OCI-LY1 (cell line): ENCODE results near the gene FYN.

ENCODE experiments used
- H2AFZ ChIP-seq: fragments of 200-600 bp; sonication (generic), shearing (Covaris generic); 2 replicates; pipeline ENCODE4 v1.6.0; 2014; ENCODE audit warnings: antibody characterized with exemption, mild to moderate bottlenecking, low read length
- H3F3A ChIP-seq: fragments of 200-600 bp; sonication (generic), shearing (Covaris generic); 2 replicates; pipeline ENCODE4 v1.6.0; 2014; ENCODE audit warnings: mild to moderate bottlenecking, antibody characterized with exemption, low read length, moderate library complexity; ENCODE audit not compliant: insufficient read depth
- H3K27ac ChIP-seq: fragments of 200-600 bp; sonication (generic); 2 replicates; pipeline ENCODE4 v1.5.1; 2014; ENCODE audit warnings: low read length, mixed run types, mild to moderate bottlenecking, low read depth; ENCODE audit not compliant: poor library complexity, severe bottlenecking
- H3K27me3 ChIP-seq: fragments of 200-600 bp; sonication (generic); 2 replicates; pipeline ENCODE4 v1.6.0; 2014; ENCODE audit warnings: antibody characterized with exemption, mild to moderate bottlenecking, low read length, moderate library complexity; ENCODE audit not compliant: insufficient read depth
- H3K36me3 ChIP-seq: fragments of 200-600 bp; sonication (generic); 2 replicates; pipeline ENCODE4 v1.6.1; 2014; ENCODE audit warnings: mild to moderate bottlenecking, antibody characterized with exemption, low read length, moderate library complexity, mixed read lengths; ENCODE audit not compliant: insufficient read depth
- H3K4me1 ChIP-seq: fragments of 200-600 bp; sonication (generic); 2 replicates; pipeline ENCODE4 v1.5.1; 2014; ENCODE audit warnings: mild to moderate bottlenecking, low read length, moderate library complexity; ENCODE audit not compliant: insufficient read depth, severe bottlenecking
- H3K4me2 ChIP-seq: fragments of 200-600 bp; sonication (generic), shearing (Covaris generic); 2 replicates; pipeline ENCODE4 v1.6.1; 2014; ENCODE audit warnings: low read length
- H3K4me3 ChIP-seq: fragments of 200-600 bp; sonication (generic); 2 replicates; pipeline ENCODE4 v1.5.1; 2014; ENCODE audit warnings: low read length, low read depth, mild to moderate bottlenecking, mixed read lengths; ENCODE audit not compliant: poor library complexity, severe bottlenecking
- H3K79me2 ChIP-seq: fragments of 200-600 bp; shearing (Covaris generic); 2 replicates; pipeline ENCODE4 v1.6.1; 2016; ENCODE audit warnings: mixed run types, low read length, mixed read lengths; ENCODE audit not compliant: insufficient read depth
- H3K9ac ChIP-seq: fragments of 200-600 bp; sonication (generic), shearing (Covaris generic); 2 replicates; pipeline ENCODE4 v1.6.1; 2014; ENCODE audit warnings: mild to moderate bottlenecking, low read length, mixed read lengths
- H3K9me2 ChIP-seq: fragments of 200-600 bp; sonication (generic), shearing (Covaris generic); 2 replicates; pipeline ENCODE4 v1.6.1; 2014; ENCODE audit warnings: low read depth, mild to moderate bottlenecking, low read length, mixed read lengths
- H3K9me3 ChIP-seq: fragments of 200-600 bp; shearing (Covaris generic); 2 replicates; pipeline ENCODE4 v1.6.1; 2014; ENCODE audit warnings: low read length, mixed read lengths
- H4K20me1 ChIP-seq: fragments of 200-600 bp; sonication (generic), shearing (Covaris generic); 2 replicates; pipeline ENCODE4 v1.6.0; 2016; ENCODE audit warnings: mild to moderate bottlenecking, low read length; ENCODE audit not compliant: insufficient read depth
- EZH2 ChIP-seq: fragments of 200-600 bp; sonication (generic), shearing (Covaris generic); IDR thresholded peaks from 2 replicates; pipeline ENCODE4 v1.8.0; 2017; ENCODE audit warnings: borderline replicate concordance, mixed run types, mild to moderate bottlenecking, antibody characterized with exemption, low read length, moderate library complexity, mixed read lengths
- TF ChIP-seq, protein P1 (sequence below): fragments of 200-600 bp; sonication (generic), shearing (Covaris generic); IDR thresholded peaks from 2 replicates; pipeline ENCODE4 v1.5.1; 2017; ENCODE audit warnings: mild to moderate bottlenecking, antibody characterized with exemption, low read length, moderate library complexity, mixed read lengths

The FYN gene

DNA sequence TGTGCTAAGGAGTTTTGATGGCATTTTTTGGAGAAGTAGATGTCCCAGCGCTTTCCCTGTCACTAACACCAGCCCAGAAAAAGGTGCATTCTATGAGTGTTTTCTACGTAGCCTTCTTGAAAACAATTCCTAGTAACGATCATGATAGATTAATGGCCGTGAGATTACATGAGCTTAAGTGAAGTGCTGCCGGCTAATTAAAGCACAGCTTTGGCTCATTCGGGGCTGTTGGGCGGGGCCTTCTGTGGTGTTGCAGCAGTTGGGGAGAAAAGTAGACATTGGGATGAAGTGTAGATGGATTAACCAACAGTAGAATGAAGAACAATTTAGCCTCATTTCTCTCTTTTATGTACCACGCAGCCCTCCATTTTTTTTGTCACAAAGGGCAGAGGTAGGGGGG, 246.8 kb downstream of the FYN start:
- H3K9ac ChIP-seq = no peak overlapping the region
- H2AFZ ChIP-seq = no peak overlapping the region
- no peaks in the 10 kb centered on the region; the same call in 1 of the 2 replicates for H3K36me3 ChIP-seq
- no peaks in the 10 kb centered on the region for H3K9me3 ChIP-seq
- H3K4me1 ChIP-seq = no peaks in the 10 kb centered on the region
- H3K4me3 ChIP-seq = no peak overlapping the region
- no peaks in the 10 kb centered on the region for H3F3A ChIP-seq
- H3K9me2 ChIP-seq = no peaks in the 10 kb centered on the region
- TF ChIP-seq, protein P1, sequence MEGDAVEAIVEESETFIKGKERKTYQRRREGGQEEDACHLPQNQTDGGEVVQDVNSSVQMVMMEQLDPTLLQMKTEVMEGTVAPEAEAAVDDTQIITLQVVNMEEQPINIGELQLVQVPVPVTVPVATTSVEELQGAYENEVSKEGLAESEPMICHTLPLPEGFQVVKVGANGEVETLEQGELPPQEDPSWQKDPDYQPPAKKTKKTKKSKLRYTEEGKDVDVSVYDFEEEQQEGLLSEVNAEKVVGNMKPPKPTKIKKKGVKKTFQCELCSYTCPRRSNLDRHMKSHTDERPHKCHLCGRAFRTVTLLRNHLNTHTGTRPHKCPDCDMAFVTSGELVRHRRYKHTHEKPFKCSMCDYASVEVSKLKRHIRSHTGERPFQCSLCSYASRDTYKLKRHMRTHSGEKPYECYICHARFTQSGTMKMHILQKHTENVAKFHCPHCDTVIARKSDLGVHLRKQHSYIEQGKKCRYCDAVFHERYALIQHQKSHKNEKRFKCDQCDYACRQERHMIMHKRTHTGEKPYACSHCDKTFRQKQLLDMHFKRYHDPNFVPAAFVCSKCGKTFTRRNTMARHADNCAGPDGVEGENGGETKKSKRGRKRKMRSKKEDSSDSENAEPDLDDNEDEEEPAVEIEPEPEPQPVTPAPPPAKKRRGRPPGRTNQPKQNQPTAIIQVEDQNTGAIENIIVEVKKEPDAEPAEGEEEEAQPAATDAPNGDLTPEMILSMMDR = no peak
- no peak for TF ChIP-seq EZH2
- H3K4me2 ChIP-seq = no peak overlapping the region
- no peaks in the 10 kb centered on the region for H3K79me2 ChIP-seq
- 0 out of 2 replicates have a peak, but pooled peaks cover 8% of the 10 kb centered on the region for H3K27me3 ChIP-seq
- no peak overlapping the region for H3K27ac ChIP-seq
- no peaks in the 10 kb centered on the region for H4K20me1 ChIP-seq

DNA sequence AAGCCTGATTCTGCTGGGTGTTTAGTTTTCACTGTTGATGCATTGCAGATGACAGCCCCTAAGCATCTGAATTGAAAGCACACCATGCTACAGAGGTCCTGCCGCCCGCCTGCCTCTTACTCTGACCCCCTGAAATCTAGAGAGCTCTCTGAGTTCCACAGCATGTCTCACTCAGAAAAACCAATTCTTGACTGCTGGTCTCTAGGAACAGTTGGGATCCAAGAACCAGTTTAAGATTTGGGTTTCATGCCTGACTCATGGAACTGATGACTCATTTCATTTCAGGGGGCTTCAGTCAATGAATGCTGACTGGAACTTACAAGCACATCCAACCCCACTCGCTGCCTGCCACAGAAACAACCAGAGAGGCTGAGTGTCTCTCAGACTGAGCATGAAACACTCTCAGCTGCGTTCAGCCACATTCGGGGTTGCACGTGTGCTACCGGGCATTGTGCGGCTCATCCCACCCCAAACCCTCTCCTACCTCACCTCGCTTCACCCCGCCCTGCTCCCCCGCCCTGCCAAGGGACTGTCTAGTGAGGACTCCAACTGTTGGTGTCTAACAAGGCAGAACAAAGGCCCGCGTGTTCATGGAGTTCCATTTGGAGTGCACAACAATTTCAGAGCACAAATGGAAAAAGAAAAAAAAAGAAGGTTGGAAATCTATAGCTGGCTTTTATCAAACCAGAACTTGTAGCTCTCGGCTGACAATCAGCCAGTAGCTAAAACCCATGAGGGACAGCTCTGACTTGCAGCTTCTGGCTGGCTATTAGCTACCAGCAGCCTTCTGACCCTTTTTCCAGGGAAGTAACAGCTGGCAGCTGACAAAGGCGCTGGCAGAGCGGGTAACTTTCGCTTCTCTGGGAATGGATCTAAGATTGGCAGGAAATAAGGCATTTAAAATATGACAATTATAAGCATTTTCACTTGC, 247.5 kb downstream of the FYN start:
- no peak overlapping the region for H2AFZ ChIP-seq

DNA sequence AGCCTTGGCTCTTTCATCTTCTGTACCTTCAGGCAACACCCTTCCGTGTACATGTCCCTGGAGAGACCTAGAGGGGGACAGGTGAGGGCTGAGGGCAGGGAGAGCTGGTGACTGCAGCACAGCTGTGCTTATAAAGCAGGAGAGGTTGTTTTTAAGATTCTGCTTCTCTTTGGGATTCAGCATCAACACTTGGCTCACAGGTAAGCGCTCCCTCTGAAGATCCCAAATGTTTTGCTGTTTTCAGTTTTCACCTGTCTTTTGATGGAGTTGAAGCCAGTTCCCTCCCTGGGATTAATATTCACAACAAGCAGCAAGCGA, 248.2 kb downstream of the FYN start:
- Histone ChIP-seq H3K4me1 (no peaks in the 10 kb centered on the region), H4K20me1 (no peaks in the 10 kb centered on the region), H3K4me3 (no peak overlapping the region), H3K27me3 (0 out of 2 replicates have a peak, but pooled peaks cover 8% of the 10 kb centered on the region), H3K79me2 (no peaks in the 10 kb centered on the region), H3K9me2 (no peaks in the 10 kb centered on the region), H3K9ac (no peak overlapping the region), H3F3A (no peaks in the 10 kb centered on the region), H3K36me3 (no peaks in the 10 kb centered on the region; the same call in 1 of the 2 replicates), H2AFZ (no peak overlapping the region), H3K9me3 (no peaks in the 10 kb centered on the region), H3K27ac (no peak overlapping the region), H3K4me2 (no peak overlapping the region)
- TF ChIP-seq EZH2 = no peak
- TF ChIP-seq, protein P1 = no peak

More for the DNA sequence above, 247.5 kb downstream of the FYN start:
- Histone ChIP-seq H3K27me3 (0 out of 2 replicates have a peak, but pooled peaks cover 8% of the 10 kb centered on the region), H3K9ac (no peak overlapping the region), H4K20me1 (no peaks in the 10 kb centered on the region), H3F3A (no peaks in the 10 kb centered on the region), H3K9me3 (no peaks in the 10 kb centered on the region), H3K4me2 (no peak overlapping the region), H3K79me2 (no peaks in the 10 kb centered on the region), H3K9me2 (no peaks in the 10 kb centered on the region), H3K27ac (no peak overlapping the region), H3K4me3 (no peak overlapping the region), H3K36me3 (no peaks in the 10 kb centered on the region; the same call in 1 of the 2 replicates), H3K4me1 (no peaks in the 10 kb centered on the region)
- TF ChIP-seq, protein P1 = no peak
- no peak for TF ChIP-seq EZH2
